SK-N-SH (cell line): ENCODE measurements around the gene AKR7A2. TPM values are rescaled to one million over a fixed set of nuclear protein-coding genes. Genes with fewer than 3 reads are reported as not detected.

ENCODE experiments used
- CTCF ChIA-PET: fragments of 300-600, 350-600 bp; formaldehyde crosslinking; extraction: SDS; loops from one replicate; lab custom pipeline; 2021; lab: Yijun Ruan, JAX
- POLR2A ChIA-PET: fragments of 350-600 bp; sonication (Branson Sonifier 250); formaldehyde crosslinking; extraction: SDS; loops from one replicate; lab custom pipeline; 2020; ENCODE audit warnings: antibody characterized with exemption, inconsistent platforms; lab: Yijun Ruan, JAX
- DNase-seq: peaks from one replicate; pipeline ENCODE4 v3.0.0; 2012
- H2AFZ ChIP-seq: fragments of 200-600 bp; sonication (generic); 2 replicates; pipeline ENCODE4 v1.8.1; 2016; ENCODE audit warnings: antibody characterized with exemption, mild to moderate bottlenecking, low read depth
- H3F3A ChIP-seq: fragments of 200-600 bp; sonication (generic); replicated peaks from 2 replicates; pipeline ENCODE3; 2016; ENCODE audit warnings: antibody characterized with exemption, mild to moderate bottlenecking; ENCODE audit not compliant: insufficient read depth
- H3K27ac ChIP-seq, 2 experiments: fragments of 200-500 bp in 1 of 2; fragments of 200-600 bp in 1 of 2; sonication (Bioruptor generic) in 1 of 2; sonication (generic), shearing (Covaris generic) in 1 of 2; 2 replicates each; pipeline versions ENCODE4 v1.5.1 to v1.6.1; 2014 to 2016; ENCODE audit warnings: low read depth in 2 of 2, inconsistent platforms in 1 of 2, low read length in 1 of 2, mild to moderate bottlenecking in 1 of 2, mixed read lengths in 1 of 2
- H3K27me3 ChIP-seq: fragments of 200-600 bp; sonication (generic), shearing (Covaris generic); 2 replicates; pipeline ENCODE4 v1.6.1; 2016; ENCODE audit warnings: mixed run types; ENCODE audit not compliant: insufficient read depth
- H3K36me3 ChIP-seq, 2 experiments: fragments of 200-500 bp in 1 of 2; fragments of 200-600 bp in 1 of 2; sonication (Bioruptor generic) in 1 of 2; sonication (generic) in 1 of 2; replicated peaks in 1 of 2; 2 replicates each; pipeline versions ENCODE3 to v1.5.1; 2014 to 2016; ENCODE audit warnings: low read length in 1 of 2, mild to moderate bottlenecking in 1 of 2; ENCODE audit not compliant: insufficient read depth in 2 of 2, control insufficient read depth in 1 of 2
- H3K4me1 ChIP-seq, 2 experiments: fragments of 200-500 bp in 1 of 2; fragments of 200-600 bp in 1 of 2; sonication (Bioruptor generic) in 1 of 2; sonication (generic), shearing (Covaris generic) in 1 of 2; 2 replicates each; pipeline versions ENCODE4 v1.5.1 to v1.6.1; 2014 to 2016; ENCODE audit warnings: low read depth in 1 of 2, low read length in 1 of 2, mixed run types in 1 of 2; ENCODE audit not compliant: insufficient read depth in 2 of 2, control insufficient read depth in 1 of 2
- H3K4me2 ChIP-seq: fragments of 200-600 bp; sonication (generic), shearing (Covaris generic); 2 replicates; pipeline ENCODE4 v1.6.1; 2017; ENCODE audit warnings: mixed run types
- H3K4me3 ChIP-seq, 2 experiments: fragments of 200-500 bp in 1 of 2; fragments of 200-600 bp in 1 of 2; sonication (Bioruptor generic) in 1 of 2; sonication (generic), shearing (Covaris generic) in 1 of 2; 2 replicates each; pipeline versions ENCODE4 v1.5.1 to v1.8.1; 2014 to 2016; ENCODE audit warnings: low read depth in 2 of 2, inconsistent platforms in 1 of 2, low read length in 1 of 2, mild to moderate bottlenecking in 1 of 2, mixed read lengths in 1 of 2, moderate library complexity in 1 of 2
- H3K79me2 ChIP-seq: fragments of 200-600 bp; sonication (generic); 2 replicates; pipeline ENCODE4 v1.8.1; 2017; ENCODE audit warnings: mild to moderate bottlenecking; ENCODE audit not compliant: insufficient read depth
- H3K9ac ChIP-seq: fragments of 200-600 bp; sonication (generic); 2 replicates; pipeline ENCODE4 v1.6.1; 2017; ENCODE audit warnings: mixed run types
- H3K9me2 ChIP-seq: fragments of 200-600 bp; sonication (generic); 2 replicates; pipeline ENCODE4 v1.6.1; 2017; ENCODE audit warnings: mixed run types
- H3K9me3 ChIP-seq: fragments of 200-600 bp; sonication (generic); 2 replicates; pipeline ENCODE4 v1.6.1; 2017; ENCODE audit warnings: mixed run types, mild to moderate bottlenecking, moderate library complexity
- H4K20me1 ChIP-seq: fragments of 200-600 bp; sonication (generic); 2 replicates; pipeline ENCODE4 v1.6.1; 2017; ENCODE audit warnings: mild to moderate bottlenecking, mixed run types; ENCODE audit not compliant: insufficient read depth
- ELF1 ChIP-seq: IDR thresholded peaks from 2 replicates; pipeline ENCODE4 v1.4.0; 2012
- FOXJ3 ChIP-seq: sonication (generic); formaldehyde crosslinking; IDR thresholded peaks from 2 replicates; pipeline ENCODE4 v1.5.1; 2020; ENCODE audit warnings: mild to moderate bottlenecking, missing genetic modification reagents
- FOXM1 ChIP-seq: IDR thresholded peaks from 2 replicates; pipeline ENCODE4 v1.4.0; 2012; ENCODE audit warnings: low read depth, mild to moderate bottlenecking
- MEF2A ChIP-seq: IDR thresholded peaks from 2 replicates; pipeline ENCODE4 v1.4.0; 2012; ENCODE audit warnings: low read depth, borderline replicate concordance
- NFIC ChIP-seq: IDR thresholded peaks from 2 replicates; pipeline ENCODE4 v1.4.0; 2012; ENCODE audit warnings: borderline replicate concordance
- NRF1 ChIP-seq: IDR thresholded peaks from 2 replicates; pipeline ENCODE4 v1.6.1; 2012; ENCODE audit warnings: low read depth, mild to moderate bottlenecking, low read length
- POLR2AphosphoS5 ChIP-seq: IDR thresholded peaks from 2 replicates; pipeline ENCODE4 v1.6.1; 2012; ENCODE audit warnings: low read depth, low read length
- RAD21 ChIP-seq: IDR thresholded peaks from 2 replicates; pipeline ENCODE4 v1.6.1; 2012; ENCODE audit warnings: mild to moderate bottlenecking, low read length
- RCOR1 ChIP-seq: fragments of 150-350 bp; IDR thresholded peaks from 2 replicates; pipeline ENCODE4 v1.6.1; 2017; ENCODE audit warnings: antibody characterized with exemption, low read length
- REST ChIP-seq: IDR thresholded peaks from 2 replicates; pipeline ENCODE4 v1.6.1; 2012; ENCODE audit warnings: mild to moderate bottlenecking, low read depth, low read length, moderate library complexity
- RFX5 ChIP-seq: IDR thresholded peaks from 2 replicates; pipeline ENCODE4 v1.6.1; 2012; ENCODE audit warnings: mild to moderate bottlenecking, improper control_type of control experiment, low read length
- SIN3A ChIP-seq: IDR thresholded peaks from 2 replicates; pipeline ENCODE4 v1.6.1; 2012; ENCODE audit warnings: low read depth, mild to moderate bottlenecking, low read length, moderate library complexity, borderline replicate concordance
- TEAD4 ChIP-seq: IDR thresholded peaks from 2 replicates; pipeline ENCODE4 v1.4.0; 2012; ENCODE audit warnings: mild to moderate bottlenecking, borderline replicate concordance; ENCODE audit not compliant: insufficient read depth
- YY1 ChIP-seq: IDR thresholded peaks from 2 replicates; pipeline ENCODE4 v1.4.0; 2012; ENCODE audit warnings: low read depth, mild to moderate bottlenecking
- WGBS: methylation state at CpG from one replicate; pipeline ENCODE4 v1.1.6; 2017; ENCODE audit warnings: low lambda C conversion rate; 5-methylcytosine and 5-hydroxymethylcytosine counted together
- polyA plus RNA-seq, 3 experiments: library from polyadenylated mRNA; depleted of rRNA; stranded (reverse); fragments of >200 nt; gene quantifications; 2 replicates each; pipeline ENCODE4 v1.2.3, GENCODE V29; 2012
- TF ChIP-seq, protein P1 (sequence below): fragments of 200-600 bp; sonication (generic); IDR thresholded peaks from 2 replicates; pipeline ENCODE4 v1.6.1; 2017; ENCODE audit warnings: antibody characterized with exemption, mild to moderate bottlenecking, moderate library complexity
- TF ChIP-seq, protein P2 (sequence below): IDR thresholded peaks from 2 replicates; pipeline ENCODE4; 2012

The AKR7A2 gene
- polyA plus RNA-seq, 1 of the 3 experiments (the other 2 are of a cell fraction): 40.7 TPM

- 81% methylated on average over 18 of the region's 21 CpGs for WGBS
- Histone ChIP-seq H3K36me3 (peaks cover 14 to 39% of the 10 kb centered on the region in 2 experiments), H3K9me2 (no peaks in the 10 kb centered on the region), H2AFZ (no peak overlapping the region), H3K27me3 (no peaks in the 10 kb centered on the region), H3K9me3 (no peaks in the 10 kb centered on the region), H3K4me2 (no peak overlapping the region), H4K20me1 (no peaks in the 10 kb centered on the region), H3K4me3 (no peak overlapping the region), H3K27ac (no peak overlapping the region), H3F3A (peaks cover 3% of the 10 kb centered on the region), H3K79me2 (peaks cover 16% of the 10 kb centered on the region; the same call in 1 of the 2 replicates), H3K4me1 (no peaks in the 10 kb centered on the region), H3K9ac (no peak overlapping the region)
- ChIA-PET CTCF (interaction anchor here (1.0 kb wide), 1 partner anchor 393 kb away, joined by 3 read pairs; no protein-coding TSS in a partner anchor), POLR2A (interaction anchor here (0.6 kb wide), 1 partner anchor 130 kb away, joined by 6 read pairs; no protein-coding TSS in a partner anchor)
- no peak for DNase-seq
- TF ChIP-seq NFIC (no peak), RFX5 (no peak), NRF1 (no peak), FOXJ3 (no peak), RAD21 (no peak)
Measured at GRCh38 chr1:19260211-19261138, 51.5 kb downstream of the AKR7A2 start.

- Histone ChIP-seq H3K79me2 (peaks cover 37% of the 10 kb centered on the region), H3K9me2 (no peaks in the 10 kb centered on the region), H3F3A (peaks cover 3% of the 10 kb centered on the region), H3K4me3 (no peak overlapping the region), H3K4me2 (no peak overlapping the region), H2AFZ (no peak overlapping the region), H3K4me1 (peaks cover 0 to 5% of the 10 kb centered on the region in 2 experiments; a peak in 1 of 4 replicates), H4K20me1 (peaks cover 13% of the 10 kb centered on the region; the same call in 1 of the 2 replicates), H3K27me3 (no peaks in the 10 kb centered on the region), H3K9ac (no peak overlapping the region), H3K27ac (no peak overlapping the region), H3K9me3 (no peaks in the 10 kb centered on the region), H3K36me3 (peaks cover 15 to 46% of the 10 kb centered on the region in 2 experiments)
- ChIA-PET CTCF (interaction anchor here (1.4 kb wide), 1 partner anchor 17 kb away, joined by 10 read pairs; no protein-coding TSS in a partner anchor), POLR2A (no interaction called here)
- TF ChIP-seq FOXJ3 (no peak), YY1 (no peak), POLR2AphosphoS5 (no peak), ELF1 (no peak), TEAD4 (no peak), RAD21 (no peak), SIN3A (no peak), RFX5 (no peak), REST (no peak), RCOR1 (no peak), FOXM1 (no peak), MEF2A (no peak)
- TF ChIP-seq, protein P1, sequence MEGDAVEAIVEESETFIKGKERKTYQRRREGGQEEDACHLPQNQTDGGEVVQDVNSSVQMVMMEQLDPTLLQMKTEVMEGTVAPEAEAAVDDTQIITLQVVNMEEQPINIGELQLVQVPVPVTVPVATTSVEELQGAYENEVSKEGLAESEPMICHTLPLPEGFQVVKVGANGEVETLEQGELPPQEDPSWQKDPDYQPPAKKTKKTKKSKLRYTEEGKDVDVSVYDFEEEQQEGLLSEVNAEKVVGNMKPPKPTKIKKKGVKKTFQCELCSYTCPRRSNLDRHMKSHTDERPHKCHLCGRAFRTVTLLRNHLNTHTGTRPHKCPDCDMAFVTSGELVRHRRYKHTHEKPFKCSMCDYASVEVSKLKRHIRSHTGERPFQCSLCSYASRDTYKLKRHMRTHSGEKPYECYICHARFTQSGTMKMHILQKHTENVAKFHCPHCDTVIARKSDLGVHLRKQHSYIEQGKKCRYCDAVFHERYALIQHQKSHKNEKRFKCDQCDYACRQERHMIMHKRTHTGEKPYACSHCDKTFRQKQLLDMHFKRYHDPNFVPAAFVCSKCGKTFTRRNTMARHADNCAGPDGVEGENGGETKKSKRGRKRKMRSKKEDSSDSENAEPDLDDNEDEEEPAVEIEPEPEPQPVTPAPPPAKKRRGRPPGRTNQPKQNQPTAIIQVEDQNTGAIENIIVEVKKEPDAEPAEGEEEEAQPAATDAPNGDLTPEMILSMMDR: no peak
- TF ChIP-seq, protein P2, sequence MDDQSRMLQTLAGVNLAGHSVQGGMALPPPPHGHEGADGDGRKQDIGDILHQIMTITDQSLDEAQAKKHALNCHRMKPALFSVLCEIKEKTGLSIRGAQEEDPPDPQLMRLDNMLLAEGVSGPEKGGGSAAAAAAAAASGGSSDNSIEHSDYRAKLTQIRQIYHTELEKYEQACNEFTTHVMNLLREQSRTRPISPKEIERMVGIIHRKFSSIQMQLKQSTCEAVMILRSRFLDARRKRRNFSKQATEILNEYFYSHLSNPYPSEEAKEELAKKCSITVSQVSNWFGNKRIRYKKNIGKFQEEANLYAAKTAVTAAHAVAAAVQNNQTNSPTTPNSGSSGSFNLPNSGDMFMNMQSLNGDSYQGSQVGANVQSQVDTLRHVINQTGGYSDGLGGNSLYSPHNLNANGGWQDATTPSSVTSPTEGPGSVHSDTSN: no peak
- no peak for DNase-seq
- 88% methylated on average over 9 of the region's 10 CpGs for WGBS
Measured at GRCh38 chr1:19258353-19258752, 53.6 kb downstream of the AKR7A2 start.
